HEK293 (cell line): Measurements from ENCODE around the gene PLCXD1.

Source experiments
- KLF1 ChIP-seq: fragments of 450-650 bp; formaldehyde crosslinking; IDR thresholded peaks from 2 replicates; pipeline ENCODE4 v1.5.1; 2016; ENCODE audit warnings: missing biosample characterization, missing genetic modification characterization
- PRDM2 ChIP-seq: fragments of 450-650 bp; formaldehyde crosslinking; IDR thresholded peaks from 2 replicates; pipeline ENCODE4 v1.5.1; 2016; ENCODE audit warnings: missing biosample characterization, missing genetic modification characterization, borderline replicate concordance
- SCRT1 ChIP-seq: fragments of 450-650 bp; formaldehyde crosslinking; IDR thresholded peaks from 2 replicates; pipeline ENCODE4 v1.5.1; 2016; ENCODE audit warnings: missing biosample characterization, missing genetic modification characterization, borderline replicate concordance
- ZNF175 ChIP-seq: fragments of 450-650 bp; formaldehyde crosslinking; IDR thresholded peaks from 2 replicates; pipeline ENCODE4 v1.5.1; 2016; ENCODE audit warnings: missing biosample characterization, missing genetic modification characterization
- ZNF366 ChIP-seq: fragments of 450-650 bp; formaldehyde crosslinking; conservative IDR thresholded peaks from 2 replicates; pipeline ENCODE4 v1.5.1; 2016; ENCODE audit warnings: missing biosample characterization, missing genetic modification characterization
- ZNF426 ChIP-seq: fragments of 450-650 bp; formaldehyde crosslinking; IDR thresholded peaks from 2 replicates; pipeline ENCODE4 v1.5.1; 2017; ENCODE audit warnings: missing biosample characterization, missing genetic modification characterization, mild to moderate bottlenecking, inconsistent platforms, moderate library complexity
- ZNF548 ChIP-seq: fragments of 450-650 bp; formaldehyde crosslinking; IDR thresholded peaks from 2 replicates; pipeline ENCODE4 v1.5.1; 2016; ENCODE audit warnings: missing biosample characterization, missing genetic modification characterization
- TF ChIP-seq, protein P1 (sequence below): fragments of 450-650 bp; formaldehyde crosslinking; IDR thresholded peaks from 2 replicates; pipeline ENCODE4 v1.5.1; 2016; ENCODE audit warnings: missing biosample characterization, missing genetic modification characterization
- TF ChIP-seq, protein P2 (sequence below): fragments of 450-650 bp; formaldehyde crosslinking; IDR thresholded peaks from 2 replicates; pipeline ENCODE4 v1.5.0; 2017; ENCODE audit warnings: missing biosample characterization, missing genetic modification characterization, borderline replicate concordance

DNA sequence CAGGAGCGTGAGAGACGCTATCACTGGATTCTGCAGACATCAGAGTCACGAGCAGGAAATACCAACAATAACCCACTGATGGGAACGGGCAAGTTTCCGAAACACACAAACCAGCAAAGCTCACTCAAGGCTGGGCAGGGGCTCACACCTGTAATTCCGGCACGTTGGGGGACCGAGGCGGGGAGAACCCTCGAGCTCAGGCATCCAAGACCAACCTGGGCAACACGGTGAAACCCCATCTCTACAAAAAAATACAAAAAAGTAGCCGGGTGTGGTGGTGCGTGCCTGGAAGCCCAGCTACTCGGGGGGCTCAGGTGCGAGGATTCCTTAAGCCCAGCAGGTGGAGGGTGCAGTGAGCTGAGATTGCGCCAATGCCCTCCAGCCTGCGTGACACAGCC is 54.6 kb downstream of the PLCXD1 start:
- TF ChIP-seq KLF1 (tag by site-specific recombination) (no peak), ZNF426 (tag by site-specific recombination) (no peak), ZNF366 (tag by site-specific recombination) (no peak), ZNF175 (tag by site-specific recombination) (no peak), ZNF548 (tag by site-specific recombination) (no peak), PRDM2 (tag by site-specific recombination) (no peak), SCRT1 (tag by site-specific recombination) (no peak)
- TF ChIP-seq, protein P1, sequence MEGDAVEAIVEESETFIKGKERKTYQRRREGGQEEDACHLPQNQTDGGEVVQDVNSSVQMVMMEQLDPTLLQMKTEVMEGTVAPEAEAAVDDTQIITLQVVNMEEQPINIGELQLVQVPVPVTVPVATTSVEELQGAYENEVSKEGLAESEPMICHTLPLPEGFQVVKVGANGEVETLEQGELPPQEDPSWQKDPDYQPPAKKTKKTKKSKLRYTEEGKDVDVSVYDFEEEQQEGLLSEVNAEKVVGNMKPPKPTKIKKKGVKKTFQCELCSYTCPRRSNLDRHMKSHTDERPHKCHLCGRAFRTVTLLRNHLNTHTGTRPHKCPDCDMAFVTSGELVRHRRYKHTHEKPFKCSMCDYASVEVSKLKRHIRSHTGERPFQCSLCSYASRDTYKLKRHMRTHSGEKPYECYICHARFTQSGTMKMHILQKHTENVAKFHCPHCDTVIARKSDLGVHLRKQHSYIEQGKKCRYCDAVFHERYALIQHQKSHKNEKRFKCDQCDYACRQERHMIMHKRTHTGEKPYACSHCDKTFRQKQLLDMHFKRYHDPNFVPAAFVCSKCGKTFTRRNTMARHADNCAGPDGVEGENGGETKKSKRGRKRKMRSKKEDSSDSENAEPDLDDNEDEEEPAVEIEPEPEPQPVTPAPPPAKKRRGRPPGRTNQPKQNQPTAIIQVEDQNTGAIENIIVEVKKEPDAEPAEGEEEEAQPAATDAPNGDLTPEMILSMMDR (tag by site-specific recombination), result no peak
- TF ChIP-seq, protein P2, sequence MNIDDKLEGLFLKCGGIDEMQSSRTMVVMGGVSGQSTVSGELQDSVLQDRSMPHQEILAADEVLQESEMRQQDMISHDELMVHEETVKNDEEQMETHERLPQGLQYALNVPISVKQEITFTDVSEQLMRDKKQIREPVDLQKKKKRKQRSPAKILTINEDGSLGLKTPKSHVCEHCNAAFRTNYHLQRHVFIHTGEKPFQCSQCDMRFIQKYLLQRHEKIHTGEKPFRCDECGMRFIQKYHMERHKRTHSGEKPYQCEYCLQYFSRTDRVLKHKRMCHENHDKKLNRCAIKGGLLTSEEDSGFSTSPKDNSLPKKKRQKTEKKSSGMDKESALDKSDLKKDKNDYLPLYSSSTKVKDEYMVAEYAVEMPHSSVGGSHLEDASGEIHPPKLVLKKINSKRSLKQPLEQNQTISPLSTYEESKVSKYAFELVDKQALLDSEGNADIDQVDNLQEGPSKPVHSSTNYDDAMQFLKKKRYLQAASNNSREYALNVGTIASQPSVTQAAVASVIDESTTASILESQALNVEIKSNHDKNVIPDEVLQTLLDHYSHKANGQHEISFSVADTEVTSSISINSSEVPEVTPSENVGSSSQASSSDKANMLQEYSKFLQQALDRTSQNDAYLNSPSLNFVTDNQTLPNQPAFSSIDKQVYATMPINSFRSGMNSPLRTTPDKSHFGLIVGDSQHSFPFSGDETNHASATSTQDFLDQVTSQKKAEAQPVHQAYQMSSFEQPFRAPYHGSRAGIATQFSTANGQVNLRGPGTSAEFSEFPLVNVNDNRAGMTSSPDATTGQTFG, result no peak
